ENCODE measurements around the gene NEO1.

NEO1 gene

GRCh38 chr15:73078722-73079121 lies 26.5 kb downstream of the NEO1 start:
- peak; percentile 4 for DNase-seq

- no peak for DNase-seq
Observed at GRCh38 chr15:73079565-73079964, 27.3 kb downstream of the NEO1 start.

- DNase-seq, result no peak
Observed at GRCh38 chr15:73081321-73081958, 29.2 kb downstream of the NEO1 start.

GRCh38 chr15:73082812-73083211 lies 30.5 kb downstream of the NEO1 start:
- no peak for DNase-seq

- DNase-seq, result no peak
Observed at GRCh38 chr15:73087098-73087497, 34.8 kb downstream of the NEO1 start.

- no peak for DNase-seq
Observed at GRCh38 chr15:73105064-73105463, 52.8 kb downstream of the NEO1 start.

GRCh38 chr15:73108676-73109075 lies 56.4 kb downstream of the NEO1 start:
- DNase-seq, result no peak

- DNase-seq, result no peak
Observed at GRCh38 chr15:73109765-73110164, 57.5 kb downstream of the NEO1 start.

- DNase-seq, result no peak
Observed at GRCh38 chr15:73110201-73110600, 57.9 kb downstream of the NEO1 start.

GRCh38 chr15:73114064-73114463 lies 61.8 kb downstream of the NEO1 start:
- DNase-seq, result no peak

- no peak for DNase-seq
Observed at GRCh38 chr15:73116164-73116563, 63.9 kb downstream of the NEO1 start.

GRCh38 chr15:73118055-73118454 lies 65.8 kb downstream of the NEO1 start:
- DNase-seq, result no peak

GRCh38 chr15:73119478-73119877 lies 67.2 kb downstream of the NEO1 start:
- no peak for DNase-seq

GRCh38 chr15:73120269-73120668 lies 68.0 kb downstream of the NEO1 start:
- DNase-seq, result no peak

- no peak for DNase-seq
Observed at GRCh38 chr15:73125219-73125618, 73.0 kb downstream of the NEO1 start.

GRCh38 chr15:73127302-73127936 lies 75.2 kb downstream of the NEO1 start:
- no peak for DNase-seq

- DNase-seq, result no peak
Observed at GRCh38 chr15:73130830-73131229, 78.6 kb downstream of the NEO1 start.

- DNase-seq, result no peak
Observed at GRCh38 chr15:73134196-73134595, 81.9 kb downstream of the NEO1 start.

- no peak for DNase-seq
Observed at GRCh38 chr15:73139041-73139743, 86.9 kb downstream of the NEO1 start.

GRCh38 chr15:73139744-73140553 lies 87.7 kb downstream of the NEO1 start:
- no peak for DNase-seq

- DNase-seq, result no peak
Observed at GRCh38 chr15:73141216-73141900, 89.1 kb downstream of the NEO1 start.

- DNase-seq, result no peak
Observed at GRCh38 chr15:73142802-73143762, 90.8 kb downstream of the NEO1 start.

Data from GF-D8 (cell line).